GM18858 (cell line): ENCODE data around the gene SAPCD1.

Experiments used
- ATAC-seq: cut with Tn5 transposase; IDR thresholded peaks from one replicate; pipeline ENCODE4 v1.9.1; 2021; ENCODE audit not compliant: unreplicated experiment

Gene SAPCD1

GRCh38 chr6:31728767-31729514, 33.5 kb upstream of the SAPCD1 start, which contains the start of gene DDAH2:
DDAH2 (minus strand) TSS chr6:31729299; CDS start chr6:31729161, 138 bp downstream.
- no peak for ATAC-seq

- ATAC-seq = no peak
Observed at GRCh38 chr6:31729515-31729978, 32.9 kb upstream of the SAPCD1 start.

- no peak for ATAC-seq
Observed at GRCh38 chr6:31729979-31730630, 32.4 kb upstream of the SAPCD1 start.

GRCh38 chr6:31730631-31731086, 31.8 kb upstream of the SAPCD1 start:
- ATAC-seq = no peak

GRCh38 chr6:31732029-31732428, 30.4 kb upstream of the SAPCD1 start:
- ATAC-seq = no peak

GRCh38 chr6:31733734-31734133, 28.7 kb upstream of the SAPCD1 start:
- ATAC-seq = no peak

- ATAC-seq = no peak
Observed at GRCh38 chr6:31734247-31734820, 28.1 kb upstream of the SAPCD1 start.

GRCh38 chr6:31734821-31735406, 27.5 kb upstream of the SAPCD1 start:
- ATAC-seq = no peak

GRCh38 chr6:31736021-31736767, 26.3 kb upstream of the SAPCD1 start, which contains the start of gene CLIC1:
CLIC1 (minus strand) TSS chr6:31736530; CDS start chr6:31736300, 230 bp downstream.
- ATAC-seq = no peak

- no peak for ATAC-seq
Observed at GRCh38 chr6:31736768-31737314, 25.6 kb upstream of the SAPCD1 start.

GRCh38 chr6:31737315-31737990, 25.0 kb upstream of the SAPCD1 start:
- ATAC-seq = no peak

- ATAC-seq = no peak
Observed at GRCh38 chr6:31737991-31738979, 24.2 kb upstream of the SAPCD1 start.

- peak; percentile 51 for ATAC-seq
Observed at GRCh38 chr6:31739639-31740396, 22.6 kb upstream of the SAPCD1 start, which contains the start of gene MSH5. MSH5 (plus strand) TSS chr6:31740005; CDS start chr6:31740467, 462 bp downstream.

GRCh38 chr6:31740397-31741223, 21.8 kb upstream of the SAPCD1 start:
- no peak for ATAC-seq

- ATAC-seq = no peak
Observed at GRCh38 chr6:31741815-31742214, 20.6 kb upstream of the SAPCD1 start.

GRCh38 chr6:31742894-31743293, 19.6 kb upstream of the SAPCD1 start:
- no peak for ATAC-seq

- ATAC-seq = no peak
Observed at GRCh38 chr6:31744422-31744821, 18.0 kb upstream of the SAPCD1 start.
